Left forelimb (tissue), 1 donor: ENCODE data around the gene FBXW7.

Experiments
- DNase-seq: peaks from one replicate; pipeline ENCODE4 v3.0.0-alpha.2; 2018; ENCODE audit warnings: low spot score

Gene FBXW7

GRCh38 chr4:152510349-152511147 lies 25.3 kb downstream of the FBXW7 start:
- no peak for DNase-seq

DNA sequence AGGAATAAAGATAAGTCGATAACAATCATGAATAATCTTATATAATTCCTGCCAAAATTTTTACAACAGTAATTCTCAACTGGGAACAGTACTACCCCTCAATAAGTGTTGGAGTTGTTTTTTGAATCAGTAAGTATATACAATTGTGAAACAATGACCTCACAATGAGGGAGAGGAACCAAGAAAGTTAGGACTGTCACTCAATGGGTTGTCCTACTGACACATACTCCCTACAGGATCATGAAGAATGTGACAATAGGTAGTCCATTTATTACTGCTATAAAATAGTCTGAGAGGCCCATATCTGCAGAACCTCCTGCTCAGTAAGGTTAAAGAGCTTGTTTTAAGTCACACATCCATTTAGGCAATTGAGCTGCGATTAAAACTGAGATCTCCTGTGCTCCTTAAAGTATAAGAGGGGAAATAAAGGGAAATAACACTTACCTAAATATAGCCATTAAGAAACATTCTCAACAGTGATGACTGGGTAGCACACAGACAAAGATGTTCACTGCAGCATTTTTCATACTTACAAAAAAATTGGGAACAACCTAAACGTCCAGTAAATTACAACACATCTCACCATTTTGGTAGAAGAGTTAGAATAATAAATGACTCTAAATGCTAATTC lies 26.2 kb downstream of the FBXW7 start:
- no peak for DNase-seq

DNA sequence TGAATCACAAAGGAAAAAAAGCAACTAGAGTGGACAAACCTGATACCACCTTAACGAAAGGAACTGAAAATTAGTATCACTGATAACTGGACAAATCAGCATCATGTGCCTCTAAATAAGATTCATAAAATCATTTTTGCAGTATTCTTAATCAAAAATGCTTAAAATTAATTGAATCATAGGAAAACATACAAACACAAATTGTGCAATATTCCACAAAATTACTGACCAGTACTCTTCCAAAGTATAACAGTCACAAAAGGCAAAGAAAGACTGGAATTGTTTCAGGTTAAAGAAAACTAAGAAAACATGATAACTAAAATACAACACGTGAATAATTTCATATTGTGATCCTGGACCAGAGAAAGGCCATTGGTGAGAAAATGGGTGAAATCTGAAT lies 27.1 kb downstream of the FBXW7 start:
- no peak for DNase-seq

DNA sequence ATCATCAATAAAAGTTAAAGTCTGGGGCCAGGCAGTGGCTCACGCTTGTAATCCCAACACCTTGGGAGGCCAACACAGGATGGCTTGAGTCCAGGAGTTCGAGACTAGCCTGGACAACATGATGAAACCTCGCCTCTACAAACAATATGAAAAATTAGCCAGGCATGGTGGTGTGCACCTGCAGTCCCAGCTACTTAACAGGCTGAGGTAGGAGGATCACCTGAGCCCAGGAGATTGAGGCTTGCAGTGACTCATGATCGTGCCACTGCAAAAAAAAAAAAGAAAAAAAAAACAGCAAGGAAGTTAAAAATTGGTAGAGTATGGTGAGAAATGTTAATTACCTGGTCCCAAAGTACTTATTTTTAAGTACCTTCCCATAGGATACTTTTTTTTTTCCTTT lies 27.5 kb downstream of the FBXW7 start:
- DNase-seq: no peak

DNA sequence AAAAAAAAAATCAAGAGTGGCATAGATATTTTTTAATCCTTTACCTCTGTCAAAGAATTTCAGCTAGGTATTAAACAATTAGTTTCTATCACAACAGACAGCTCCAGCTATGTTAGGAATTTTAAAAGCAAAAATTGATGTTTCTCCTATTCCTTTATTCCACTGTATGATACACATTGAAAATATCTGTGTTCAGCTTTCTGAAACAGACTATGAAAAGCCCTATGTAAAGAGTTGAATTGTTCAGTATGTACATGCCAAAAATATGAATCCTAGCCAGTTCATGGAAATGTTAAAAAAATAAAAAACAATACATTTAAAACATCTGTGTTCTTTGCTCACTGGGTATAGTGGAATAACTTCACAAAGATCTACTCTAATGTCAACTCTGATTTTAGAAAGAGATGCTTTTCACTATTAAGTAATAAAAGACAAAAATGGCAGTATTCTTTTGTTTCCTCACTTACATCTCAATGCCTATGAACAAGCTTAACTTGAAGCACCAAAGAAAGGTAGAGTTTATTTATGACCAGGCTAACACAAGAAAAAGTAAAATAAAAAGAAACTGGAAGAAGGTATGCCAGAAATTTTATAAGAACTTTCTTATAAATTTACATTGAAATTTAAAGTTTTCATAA lies 32.1 kb downstream of the FBXW7 start:
- DNase-seq: no peak

GRCh38 chr4:152501846-152502536 lies 33.9 kb downstream of the FBXW7 start:
- DNase-seq: no peak

GRCh38 chr4:152500800-152501434 lies 35.0 kb downstream of the FBXW7 start:
- no peak for DNase-seq

- no peak for DNase-seq
Observed at GRCh38 chr4:152500275-152500674, 35.6 kb downstream of the FBXW7 start.

DNA sequence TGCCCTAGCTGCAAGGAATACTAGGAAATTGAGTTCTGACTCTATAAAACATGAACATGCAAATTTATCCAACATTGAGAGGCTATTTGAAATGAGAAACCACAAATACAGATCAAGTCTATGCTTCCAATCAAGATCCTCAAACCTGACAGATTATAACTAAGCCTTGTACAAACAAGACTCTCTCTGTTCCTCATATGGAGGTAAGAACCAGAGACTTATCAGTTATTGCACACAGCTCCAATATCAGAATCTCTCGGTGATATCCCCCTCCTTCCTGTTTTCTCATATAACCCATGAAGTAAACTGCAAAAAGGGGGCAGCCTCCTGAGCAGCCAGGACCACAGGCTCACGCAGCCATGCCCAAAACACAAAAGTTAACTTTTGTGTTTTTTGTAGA lies 36.5 kb downstream of the FBXW7 start:
- DNase-seq: no peak

DNA sequence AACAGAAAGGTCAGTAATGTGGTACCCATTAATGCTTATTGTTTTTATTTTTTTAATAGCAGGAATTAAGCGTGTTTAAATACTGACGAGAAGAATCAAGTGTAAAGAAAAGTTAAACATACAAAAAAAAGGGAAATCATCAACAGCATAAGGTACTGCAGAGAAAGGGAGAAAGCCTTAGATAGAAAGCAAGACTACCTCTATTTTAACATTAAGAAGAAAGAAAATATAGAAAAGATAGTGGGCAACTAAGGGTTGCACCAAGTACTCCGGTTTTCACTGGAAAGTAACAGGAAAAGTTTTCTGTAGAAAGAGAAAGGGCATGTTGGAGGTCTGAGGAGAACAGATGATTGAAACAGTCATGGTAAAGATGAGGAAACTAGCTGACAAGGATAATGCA lies 41.9 kb downstream of the FBXW7 start:
- DNase-seq: no peak

GRCh38 chr4:152488246-152488645 lies 47.6 kb downstream of the FBXW7 start:
- DNase-seq: no peak

DNA sequence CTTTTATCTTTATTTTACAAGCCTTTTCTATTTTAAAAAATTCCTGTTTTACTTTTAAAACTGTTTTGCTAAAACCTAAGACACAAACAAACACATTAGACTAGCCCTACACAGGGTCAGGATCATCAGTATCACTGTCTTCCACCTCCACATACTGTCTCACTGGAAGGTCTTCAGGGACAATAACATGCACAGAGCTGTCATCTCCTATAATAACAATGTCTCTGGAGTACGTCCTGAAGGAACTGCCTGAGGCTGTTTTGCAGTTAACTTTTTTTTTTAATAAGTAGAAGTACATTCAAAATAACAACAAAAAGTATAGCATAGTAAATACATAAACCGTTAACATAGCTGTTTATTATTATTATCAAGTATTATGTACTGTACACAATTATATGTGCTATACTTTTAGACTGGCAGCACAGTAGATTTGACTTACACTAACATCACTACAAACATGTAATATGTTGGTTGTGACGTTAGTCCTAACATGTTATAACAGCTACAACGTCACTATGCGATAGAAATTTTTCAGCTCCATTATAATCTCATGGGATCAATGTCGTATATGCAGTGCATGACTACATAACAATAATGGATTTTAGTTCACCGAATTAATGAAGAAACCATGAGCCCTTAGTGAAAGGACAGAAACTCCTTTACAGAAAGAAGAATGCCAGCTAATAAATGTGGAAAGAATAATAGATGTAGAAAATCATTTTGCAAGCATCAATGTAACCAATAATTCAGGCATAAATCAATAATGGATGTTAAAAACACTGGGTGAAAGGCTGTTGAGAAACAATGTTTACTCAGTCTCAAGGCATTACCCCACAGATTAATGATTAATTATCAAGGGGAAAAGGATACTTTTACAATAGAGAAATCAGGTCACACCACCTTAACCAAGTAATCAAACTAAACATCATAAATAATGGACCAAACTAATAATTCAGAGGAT lies 49.2 kb downstream of the FBXW7 start:
- no peak for DNase-seq

DNA sequence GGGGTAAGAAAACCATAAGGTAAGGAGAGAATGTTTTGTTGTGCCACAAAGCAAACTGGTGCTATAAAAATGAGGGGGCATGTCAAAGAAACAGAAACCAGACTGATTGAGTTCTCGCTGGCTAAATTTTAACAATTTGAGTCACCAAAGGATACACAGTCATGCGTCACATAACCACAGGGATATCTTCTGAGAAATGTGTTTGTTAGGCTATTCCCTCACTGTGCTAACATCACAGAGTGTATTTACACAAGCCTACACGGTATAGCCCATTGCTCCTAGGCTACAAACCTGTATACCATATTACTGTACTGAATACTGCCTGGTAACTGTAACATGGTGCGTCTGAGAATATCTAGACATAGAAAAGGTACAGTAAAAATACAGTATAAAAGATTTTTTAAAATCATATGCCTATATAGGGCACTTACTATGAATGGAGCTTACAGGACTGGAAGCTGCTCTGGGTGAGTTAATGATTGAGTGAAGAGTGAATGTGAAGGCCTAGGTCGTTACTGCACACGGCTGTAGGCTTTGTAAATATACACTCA lies 50.1 kb downstream of the FBXW7 start:
- DNase-seq: no peak

DNA sequence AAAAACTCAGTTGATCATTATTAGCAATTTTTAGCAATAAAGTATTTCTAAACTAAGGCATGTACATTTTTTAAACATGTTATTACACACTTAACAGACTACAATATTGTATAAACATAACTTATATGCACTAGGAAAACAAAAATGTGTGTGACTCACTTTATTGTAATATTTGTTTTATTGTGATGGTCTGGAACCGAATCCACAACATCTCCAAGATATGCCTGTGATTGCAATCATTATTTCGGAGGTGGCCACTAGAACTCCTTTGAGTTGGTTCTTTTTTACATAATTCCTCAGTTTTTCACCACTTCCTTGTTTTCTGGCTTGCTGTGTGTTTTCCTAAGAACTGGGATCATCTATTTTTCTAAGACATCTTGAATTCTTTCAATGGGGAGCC lies 53.7 kb downstream of the FBXW7 start:
- DNase-seq: no peak

GRCh38 chr4:152480901-152481300 lies 55.0 kb downstream of the FBXW7 start:
- DNase-seq: no peak

- DNase-seq: no peak
Observed at GRCh38 chr4:152480326-152480725, 55.6 kb downstream of the FBXW7 start.

DNA sequence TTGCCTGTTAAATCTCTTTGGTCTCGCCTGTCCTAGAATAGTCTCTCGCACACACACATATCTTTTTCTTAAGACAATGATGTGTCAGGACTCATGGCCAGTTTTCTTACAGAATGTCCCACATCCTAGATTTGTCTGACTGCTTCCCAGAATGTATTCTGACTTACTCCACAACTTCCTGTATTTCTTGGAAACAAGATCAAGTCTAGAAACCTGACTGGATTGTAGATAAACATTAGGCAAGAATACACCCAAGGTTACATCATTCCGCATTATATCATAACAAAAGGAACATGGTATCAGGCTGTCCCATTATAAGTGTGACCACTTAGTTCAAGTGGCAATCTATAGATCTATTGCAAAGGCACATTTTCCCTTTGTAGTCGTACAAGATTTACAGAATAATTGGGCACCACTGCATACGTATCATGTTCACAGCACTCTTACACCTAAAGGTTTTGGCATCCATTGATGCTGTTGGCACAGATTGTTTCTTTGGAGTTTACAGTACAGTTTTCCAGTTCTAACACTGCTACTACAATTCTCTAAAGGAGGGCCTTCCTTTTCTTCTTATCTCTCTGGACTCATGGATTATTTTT lies 56.4 kb downstream of the FBXW7 start:
- no peak for DNase-seq

- no peak for DNase-seq
Observed at GRCh38 chr4:152478461-152479237, 57.2 kb downstream of the FBXW7 start.

GRCh38 chr4:152476796-152477195 lies 59.1 kb downstream of the FBXW7 start:
- no peak for DNase-seq
